GM10248 (cell line): ENCODE results near the gene QKI.
"Not testable (repeated sequence)": the region's sequence is repeated elsewhere in the genome, so short reads cannot be mapped to it uniquely, and the experiment has no call there.

Experiments
- CTCF ChIA-PET: fragments of 300-600 bp; sonication (Branson Sonifier 250); formaldehyde crosslinking; extraction: SDS; loops from one replicate; lab custom pipeline; 2021; ENCODE audit warnings: antibody characterized with exemption; lab: Yijun Ruan, JAX
- POLR2A ChIA-PET: fragments of 350-650 bp; sonication (Branson Sonifier 250); formaldehyde crosslinking; extraction: SDS; loops from one replicate; lab custom pipeline; 2020; ENCODE audit warnings: antibody characterized with exemption; lab: Yijun Ruan, JAX
- DNase-seq: peaks from one replicate; pipeline ENCODE4 v3.0.0; 2012; ENCODE audit errors: extremely low spot score
- CTCF ChIP-seq: IDR thresholded peaks from 2 replicates; pipeline ENCODE4 v1.5.1; 2012; ENCODE audit warnings: mild to moderate bottlenecking, low read depth; ENCODE audit errors: extremely low read depth, missing control alignments, control extremely low read depth

Gene QKI

GRCh38 chr6:163588220-163588919 lies 173.9 kb downstream of the QKI start:
- ChIA-PET CTCF (no interaction called here), POLR2A (no interaction called here)
- no peak for TF ChIP-seq CTCF
- DNase-seq: no peak

- ChIA-PET CTCF (interaction anchor here (1.4 kb wide), 1 partner anchor 10 kb away, joined by 6 read pairs; no protein-coding TSS in a partner anchor), POLR2A (no interaction called here)
- TF ChIP-seq CTCF: no peak
- DNase-seq: no peak
Observed at GRCh38 chr6:163589387-163589786, 174.9 kb downstream of the QKI start.

DNA sequence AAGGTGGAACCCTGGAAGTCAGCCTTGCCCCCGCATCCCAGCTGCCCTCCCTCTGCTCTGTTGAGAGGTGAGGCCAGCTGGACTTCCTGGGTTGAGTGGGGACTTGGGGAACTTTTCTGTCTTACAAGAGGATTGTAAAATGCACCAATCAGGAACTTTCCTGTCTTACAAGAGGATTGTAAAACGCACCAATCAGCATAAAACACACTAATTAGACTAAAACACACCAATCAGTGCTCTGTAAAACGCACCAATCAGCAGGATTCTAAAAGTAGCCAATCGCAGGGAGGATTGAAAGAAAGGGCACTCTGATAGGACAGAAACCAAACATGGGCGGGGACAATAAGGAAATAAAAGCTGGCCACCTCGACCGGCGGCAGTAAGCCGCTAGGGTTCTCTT lies 175.6 kb downstream of the QKI start:
- CTCF ChIA-PET: interaction anchor here (1.4 kb wide), 1 partner anchor 10 kb away, joined by 6 read pairs; no protein-coding TSS in a partner anchor
- POLR2A ChIA-PET, DNase-seq: not testable (repeated sequence)

DNA sequence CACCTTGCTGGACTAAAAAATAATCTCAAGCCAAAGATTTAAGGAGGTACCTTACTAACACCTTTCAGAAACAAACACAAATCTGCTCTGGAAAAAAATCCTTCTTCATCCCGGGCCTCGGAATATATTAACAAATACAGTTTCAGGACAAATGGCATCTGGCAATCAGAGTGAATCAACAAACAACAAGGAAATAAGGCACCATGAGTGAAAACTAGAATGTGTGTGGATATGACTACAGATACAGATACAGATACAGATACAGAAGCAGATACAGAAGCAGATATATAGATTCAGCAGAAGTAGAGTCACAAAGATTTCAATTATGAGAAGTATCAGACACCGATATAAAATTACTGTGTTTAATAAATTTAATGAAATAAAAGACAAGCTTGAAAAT lies 178.4 kb downstream of the QKI start:
- CTCF ChIA-PET: no interaction called here
- TF ChIP-seq CTCF: no peak
- POLR2A ChIA-PET: no interaction called here
- DNase-seq: no peak

- POLR2A ChIA-PET: no interaction called here
- CTCF ChIA-PET: no interaction called here
- TF ChIP-seq CTCF: no peak
- no peak for DNase-seq
Observed at GRCh38 chr6:163596174-163596573, 181.7 kb downstream of the QKI start.

DNA sequence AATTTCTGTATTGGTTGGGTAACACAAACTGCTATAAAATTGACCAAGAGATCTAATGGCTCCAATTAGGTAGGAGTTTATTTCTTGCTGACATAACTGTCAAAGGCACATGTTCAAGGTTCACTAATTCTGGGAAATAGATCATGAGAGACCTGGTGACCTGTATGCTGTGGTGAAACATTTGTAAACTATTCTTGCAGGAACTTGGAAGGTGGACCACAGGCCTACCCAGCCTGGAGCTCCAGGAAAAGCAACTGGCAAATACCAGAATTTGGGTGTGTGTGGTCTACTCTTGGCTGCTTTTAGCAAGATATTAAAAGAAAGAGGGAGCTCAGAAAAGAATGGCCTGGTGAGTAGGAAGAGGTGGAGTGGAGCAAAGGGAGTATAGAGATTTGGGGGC lies 184.6 kb downstream of the QKI start:
- no peak for DNase-seq
- TF ChIP-seq CTCF: no peak
- ChIA-PET CTCF (interaction anchor here (1.2 to 1.8 kb wide), 4 partner anchors 9 to 35 kb away, joined by 3 to 6 read pairs (median 3); no protein-coding TSS in a partner anchor), POLR2A (no interaction called here)

DNA sequence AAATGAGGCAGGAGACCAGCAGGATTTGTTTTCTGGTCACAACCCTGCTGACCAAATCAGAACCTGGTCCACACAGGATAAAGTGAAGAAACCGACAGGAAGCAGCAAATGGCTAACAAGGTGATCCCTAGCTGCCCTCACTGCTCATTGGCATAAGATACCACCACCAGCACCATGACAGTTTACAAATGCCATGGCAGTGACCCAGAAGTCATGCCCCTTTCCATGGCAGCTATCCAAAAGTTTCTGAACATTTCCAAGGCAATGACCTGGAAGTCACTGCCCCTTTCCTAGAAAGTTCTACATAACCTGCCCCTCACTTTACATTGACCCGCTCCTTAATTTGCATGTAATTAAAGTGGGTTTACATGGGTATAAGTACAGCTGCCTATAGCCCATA lies 185.2 kb downstream of the QKI start:
- ChIA-PET POLR2A (no interaction called here), CTCF (interaction anchor here (1.2 to 1.8 kb wide), 4 partner anchors 10 to 35 kb away, joined by 3 to 6 read pairs (median 3); no protein-coding TSS in a partner anchor)
- DNase-seq: no peak
- no peak for TF ChIP-seq CTCF
